ENCODE measurements around the gene TTN.
"Not testable (repeated sequence)": the region's sequence is repeated elsewhere in the genome, so short reads cannot be mapped to it uniquely, and the experiment has no call there.

The TTN gene

DNA sequence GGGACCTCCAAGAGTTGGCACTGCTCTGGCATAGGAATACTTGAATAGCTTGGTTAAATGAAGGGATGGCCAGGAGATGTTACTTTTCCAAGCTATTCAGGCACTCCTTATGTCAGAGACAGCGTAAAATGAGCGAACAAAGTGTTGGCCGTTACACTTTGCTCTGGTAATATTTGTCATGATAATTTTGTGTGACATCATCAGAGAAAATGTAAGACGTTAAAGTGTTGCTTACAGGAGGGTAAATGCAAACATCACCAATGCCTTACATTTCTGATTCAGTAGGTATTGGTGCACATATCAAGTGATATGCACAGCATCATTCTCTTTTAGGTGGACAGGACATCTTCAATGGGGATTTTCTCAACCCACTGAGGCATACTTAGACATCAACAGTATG lies 281.0 kb downstream of the TTN start:
- DNase-seq: no peak

DNA sequence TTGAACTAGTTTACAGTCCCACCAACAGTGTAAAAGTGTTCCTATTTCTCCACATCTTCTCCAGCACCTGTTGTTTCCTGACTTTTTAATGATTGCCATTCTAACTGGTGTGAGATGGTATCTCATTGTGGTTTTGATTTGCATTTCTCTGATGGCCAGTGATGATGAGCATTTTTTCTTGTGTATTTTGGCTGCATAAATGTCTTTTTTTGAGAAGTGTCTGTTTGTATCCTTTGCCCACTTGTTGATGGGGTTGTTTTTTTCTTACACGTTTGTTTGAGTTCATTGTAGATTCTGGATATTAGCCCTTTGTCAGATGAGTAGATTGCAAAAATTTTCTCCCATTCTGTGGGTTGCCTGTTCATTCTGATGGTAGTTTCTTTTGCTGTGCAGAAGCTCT lies 281.8 kb downstream of the TTN start:
- not testable (repeated sequence) for DNase-seq

DNA sequence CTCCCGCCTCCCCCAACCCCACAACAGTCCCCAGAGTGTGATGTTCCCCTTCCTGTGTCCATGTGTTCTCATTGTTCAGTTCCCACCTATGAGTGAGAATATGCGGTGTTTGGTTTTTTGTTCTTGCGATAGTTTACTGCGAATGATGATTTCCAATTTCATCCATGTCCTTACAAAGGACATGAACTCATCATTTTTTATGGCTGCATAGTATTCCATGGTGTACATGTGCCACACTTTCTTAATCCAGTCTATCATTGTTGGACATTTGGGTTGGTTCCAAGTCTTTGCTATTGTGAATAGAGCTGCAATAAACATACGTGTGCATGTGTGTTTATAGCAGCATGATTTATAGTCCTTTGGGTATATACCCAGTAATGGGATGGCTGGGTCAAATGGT lies 282.2 kb downstream of the TTN start:
- not testable (repeated sequence) for DNase-seq

DNA sequence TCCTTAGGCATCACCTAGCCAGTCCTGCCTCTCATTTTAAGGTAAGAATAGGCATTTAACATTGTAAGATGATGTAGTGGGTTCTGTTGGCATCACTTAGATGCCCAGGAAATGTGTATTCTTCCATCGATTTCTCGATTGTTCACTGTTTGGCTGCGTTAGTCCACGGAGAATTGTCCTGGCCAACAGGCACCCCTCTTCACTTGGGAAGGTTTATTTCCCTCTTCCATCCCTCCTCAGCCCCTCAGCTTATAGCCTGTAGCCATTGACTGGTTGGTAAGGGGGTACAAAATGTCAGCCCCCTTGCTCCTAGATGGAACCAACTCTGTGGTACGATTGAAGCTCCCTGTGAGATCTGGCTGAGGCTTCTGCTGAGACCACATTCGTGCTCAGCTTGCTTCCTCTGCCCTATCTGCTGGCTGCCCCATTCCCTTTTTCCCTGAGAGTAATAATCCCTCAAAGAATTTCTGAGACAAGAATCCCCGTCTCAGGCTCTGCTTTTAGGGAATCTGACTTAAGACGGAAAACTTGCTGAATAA lies 283.6 kb downstream of the TTN start:
- DNase-seq: no peak

DNA sequence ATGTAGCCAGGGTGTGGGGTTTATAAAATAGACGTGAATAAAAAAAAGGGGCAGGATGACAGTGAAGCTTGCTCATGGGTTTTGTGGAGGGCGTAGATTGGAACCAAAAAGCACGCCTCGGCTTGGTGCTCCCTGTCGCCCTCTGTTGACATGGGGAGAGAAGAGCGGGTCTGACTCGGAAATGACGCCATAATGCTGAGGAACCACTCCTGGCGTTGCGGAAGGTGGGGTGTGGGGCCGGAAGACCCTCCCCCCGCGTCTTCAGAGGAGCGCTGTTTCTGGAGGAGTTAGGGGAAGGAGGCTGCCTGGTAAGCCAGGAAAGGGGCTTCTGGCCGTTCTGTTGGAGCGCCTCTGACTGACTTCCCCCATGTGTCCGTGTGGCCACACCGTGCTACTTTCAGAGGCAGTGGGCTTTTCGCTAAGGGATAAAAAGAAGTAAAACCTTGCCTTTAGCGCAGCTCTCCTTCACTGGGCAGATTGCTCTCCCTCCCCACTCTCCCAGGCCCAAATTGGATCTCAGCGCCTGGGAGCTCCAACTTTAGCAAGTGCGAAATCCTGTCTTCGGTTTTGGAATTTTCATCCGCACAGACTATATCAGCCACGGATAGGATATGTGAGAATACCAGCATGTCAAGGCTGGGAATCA lies 284.1 kb downstream of the TTN start:
- peak; percentile 91 for DNase-seq

DNA sequence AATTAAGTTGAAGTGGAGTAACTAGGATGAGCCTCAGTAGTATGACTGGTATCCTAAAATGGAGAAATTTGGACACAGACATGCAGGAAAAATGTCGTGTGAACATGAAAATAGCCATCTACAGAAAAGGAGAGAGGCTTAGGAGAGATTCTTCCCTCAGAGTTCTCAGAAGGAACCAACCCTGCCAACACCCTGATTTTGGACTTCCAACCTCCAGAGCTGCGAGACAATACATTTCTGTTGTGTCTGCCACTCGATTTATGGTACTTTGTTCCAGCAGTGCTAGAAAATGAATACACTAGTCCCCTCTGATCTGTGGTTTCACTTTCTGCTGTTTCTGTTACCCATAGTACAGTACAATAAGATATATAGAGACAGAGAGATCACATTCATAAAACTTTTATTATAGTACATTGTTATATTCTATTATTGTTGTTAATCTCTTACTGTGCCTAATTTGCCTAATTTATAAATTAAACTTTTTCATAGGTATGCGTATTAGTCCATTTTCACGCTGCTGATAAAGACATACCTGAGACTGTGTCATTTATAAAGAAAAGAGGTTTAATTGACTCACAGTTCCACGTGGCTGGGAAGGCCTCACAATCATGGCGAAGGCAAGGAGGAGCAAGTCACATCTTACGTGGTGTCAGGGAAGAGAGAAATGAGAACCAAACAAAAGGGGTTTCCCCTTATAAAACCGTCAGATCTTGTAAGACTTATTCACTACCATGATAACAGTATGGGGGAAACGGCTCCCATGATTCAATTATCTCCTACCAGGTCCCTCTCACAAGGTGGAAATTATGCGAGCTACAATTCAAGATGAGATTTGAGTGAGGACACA lies 285.7 kb downstream of the TTN start:
- DNase-seq: no peak

DNA sequence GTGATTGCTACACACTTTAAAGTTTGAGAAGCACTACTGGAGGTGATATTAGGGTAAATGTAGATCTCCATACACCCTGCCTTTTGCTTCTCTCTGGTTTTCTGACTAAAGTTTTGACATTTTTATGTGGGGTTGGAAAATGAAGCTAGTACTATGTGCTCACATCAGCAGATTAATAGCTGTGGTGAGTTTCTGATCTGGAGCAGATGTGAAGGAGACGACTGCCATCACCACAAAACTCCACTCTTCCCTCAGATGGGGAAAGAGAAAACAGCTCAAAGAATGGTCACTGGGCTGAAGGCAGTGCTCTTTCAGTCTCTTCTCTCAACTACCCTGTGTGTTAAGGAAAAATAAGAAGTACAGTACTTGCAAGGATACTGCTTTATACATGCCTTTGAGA lies 289.7 kb downstream of the TTN start:
- no peak for DNase-seq

DNA sequence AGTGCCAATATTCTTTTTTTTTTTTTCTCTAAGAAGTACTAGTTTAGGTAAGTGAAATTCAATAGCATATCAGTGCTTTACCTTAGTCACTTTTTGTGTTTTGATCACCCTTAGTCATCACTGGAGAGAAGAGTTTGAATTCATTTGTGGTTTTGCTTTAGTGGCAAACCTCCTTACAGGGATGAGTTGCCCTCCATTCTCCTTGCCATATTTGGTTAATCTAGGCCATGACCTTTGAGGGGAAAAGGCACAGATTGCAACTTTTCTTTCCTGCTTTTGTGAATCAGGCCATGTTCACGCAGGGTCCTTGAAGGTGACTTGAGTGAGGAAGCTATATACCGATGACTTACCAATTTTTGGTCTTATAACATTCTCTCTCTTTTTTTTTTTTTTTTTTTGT lies 292.6 kb downstream of the TTN start:
- DNase-seq: no peak

DNA sequence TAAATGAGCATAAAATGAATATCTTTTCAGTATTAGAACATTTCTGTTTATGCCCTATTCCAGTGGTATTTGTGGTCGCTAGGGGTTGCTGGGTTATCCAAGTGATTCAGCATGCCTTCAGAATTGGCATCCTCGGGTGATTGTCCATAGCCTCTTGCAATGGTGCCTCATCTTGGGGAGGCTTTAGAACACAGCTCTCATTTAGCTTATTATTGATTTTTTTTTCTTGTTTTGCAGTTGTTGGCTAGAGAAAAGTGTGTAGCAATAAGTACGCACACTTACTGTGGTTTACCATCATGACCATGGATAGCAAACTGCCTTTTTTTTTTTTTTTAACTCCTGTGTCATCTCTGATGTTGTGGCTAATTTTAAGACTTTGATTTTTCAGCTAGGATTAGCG lies 293.3 kb downstream of the TTN start:
- no peak for DNase-seq

DNA sequence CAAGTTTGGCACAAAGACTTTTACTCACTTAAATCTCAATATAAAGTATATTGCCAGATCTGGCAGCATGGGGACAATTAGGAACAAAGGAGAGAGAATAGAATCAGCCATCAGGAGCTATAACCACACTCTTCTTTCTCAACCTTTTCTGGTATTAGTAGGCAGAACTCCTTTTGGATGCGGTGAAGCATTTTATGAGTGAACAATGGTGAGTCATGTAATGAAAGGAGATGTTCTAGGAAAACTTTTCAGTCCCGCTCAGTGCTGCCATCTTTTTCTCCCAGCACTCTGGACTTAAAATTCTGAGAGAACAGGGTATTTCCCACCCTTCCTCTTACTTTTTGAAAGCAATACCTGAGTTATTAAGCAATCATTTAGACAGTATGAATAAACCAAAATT lies 294.7 kb downstream of the TTN start:
- no peak for DNase-seq

DNA sequence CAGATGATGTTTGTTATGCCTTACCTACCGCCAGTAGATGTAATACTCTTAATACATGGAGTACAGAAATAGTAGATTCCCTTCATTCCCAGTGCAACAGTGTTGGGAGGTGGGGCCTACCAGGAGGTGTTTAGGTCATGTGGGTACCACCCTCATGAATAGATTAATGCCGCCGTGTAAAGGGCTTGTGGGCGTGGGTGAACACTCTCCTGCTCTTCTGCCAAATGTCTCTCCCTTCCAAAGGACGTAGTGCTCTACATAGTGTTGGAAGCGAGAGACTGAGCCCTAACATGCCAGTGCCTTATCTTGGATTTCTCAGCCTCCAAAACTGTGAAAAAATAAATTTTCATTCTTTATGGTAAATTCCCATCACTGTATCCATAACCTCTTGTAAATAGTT lies 296.8 kb downstream of the TTN start:
- no peak for DNase-seq

DNA sequence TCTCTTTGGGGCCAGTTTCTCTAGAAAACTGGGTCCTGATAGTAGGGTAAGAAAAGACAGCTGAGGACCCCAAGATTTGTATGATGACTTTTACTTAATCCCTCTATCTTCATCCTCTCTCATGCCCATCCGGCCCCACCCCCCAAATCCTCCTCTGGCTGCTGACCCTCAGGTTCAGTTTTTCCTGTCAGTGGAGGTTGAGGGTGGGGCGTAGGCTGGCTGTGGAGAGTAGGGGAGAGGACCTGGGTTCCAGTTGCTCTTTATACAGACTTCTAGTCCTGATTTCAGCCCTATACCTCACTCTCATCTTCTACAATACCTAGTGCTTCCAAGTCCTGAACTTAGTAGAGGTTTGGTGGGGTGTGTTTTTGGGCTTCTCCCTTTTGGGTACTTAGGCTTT lies 298.6 kb downstream of the TTN start:
- no peak for DNase-seq

DNA sequence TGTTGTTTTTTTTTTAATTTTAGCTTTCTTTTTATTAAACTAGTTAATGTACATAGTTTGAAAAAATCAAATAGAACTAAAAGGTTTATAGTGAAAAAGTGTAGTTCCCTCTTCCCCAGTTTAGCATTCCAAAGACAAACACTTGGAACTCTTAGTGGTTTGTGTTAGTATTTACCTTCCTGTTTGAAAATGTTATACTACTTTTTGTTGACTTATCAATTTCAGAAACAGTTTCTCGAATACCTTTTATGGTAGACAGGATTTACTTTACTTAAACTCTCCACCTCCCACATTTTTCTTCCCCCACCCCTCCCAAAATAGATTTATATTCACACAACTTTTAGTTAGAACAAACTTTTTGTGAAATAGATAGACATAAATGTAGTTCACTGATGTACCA lies 300.3 kb downstream of the TTN start:
- no peak for DNase-seq

DNA sequence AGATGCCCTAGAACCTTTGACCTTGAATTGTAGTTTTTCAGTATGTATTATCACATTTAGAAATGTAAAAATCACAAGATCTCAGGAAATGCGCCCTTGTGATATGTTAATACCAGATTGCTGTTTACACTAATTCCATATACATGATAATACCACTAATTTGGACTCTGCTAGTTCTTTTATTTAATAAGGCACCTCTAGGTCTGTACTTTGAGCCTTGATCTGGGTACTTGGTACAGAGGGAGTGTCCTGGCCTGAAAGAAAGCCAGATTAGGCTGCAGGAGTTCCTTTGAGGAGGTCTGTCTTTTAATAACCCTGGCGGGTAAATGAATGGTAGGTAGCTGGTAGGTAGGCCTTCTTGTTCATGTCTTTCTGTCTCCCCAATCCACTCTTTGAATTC lies 300.7 kb downstream of the TTN start:
- no peak for DNase-seq

DNA sequence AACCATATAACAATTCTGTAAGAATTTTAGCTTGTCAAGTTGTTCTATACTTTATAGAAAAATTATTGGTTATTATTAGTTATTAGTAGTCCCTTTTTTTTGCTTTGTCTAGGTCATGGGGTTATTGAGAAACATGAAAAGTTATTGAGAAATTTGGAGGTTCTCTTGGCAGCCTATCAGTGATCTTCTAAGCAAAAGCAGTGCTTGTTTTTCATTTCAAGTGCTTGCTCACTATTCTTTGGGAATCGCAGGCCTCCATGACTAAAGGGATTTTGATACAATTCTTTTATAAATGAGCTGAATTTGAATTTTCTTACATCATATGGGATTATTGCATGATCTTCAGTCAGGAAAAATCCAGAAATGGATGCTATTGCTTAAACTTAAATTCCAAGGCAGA lies 301.1 kb downstream of the TTN start:
- no peak for DNase-seq

DNA sequence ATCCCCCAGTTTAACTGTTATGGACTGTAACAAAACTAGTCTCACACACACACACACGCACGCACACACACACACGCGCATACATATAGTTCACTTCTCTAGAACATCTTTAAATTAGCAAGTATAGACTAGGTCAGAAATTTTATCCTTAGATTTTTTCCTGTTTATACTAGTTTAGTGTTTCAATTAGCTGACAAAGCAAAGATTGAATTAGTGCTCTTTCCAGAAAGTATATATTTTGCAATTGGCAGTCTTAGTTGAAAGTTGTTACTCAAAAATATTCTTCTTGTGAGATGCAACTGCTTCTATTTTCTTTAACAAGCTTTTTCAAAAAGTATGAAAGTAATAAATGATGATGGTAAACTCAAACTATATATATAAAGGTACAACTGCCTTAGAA lies 304.5 kb downstream of the TTN start:
- no peak for DNase-seq

DNA sequence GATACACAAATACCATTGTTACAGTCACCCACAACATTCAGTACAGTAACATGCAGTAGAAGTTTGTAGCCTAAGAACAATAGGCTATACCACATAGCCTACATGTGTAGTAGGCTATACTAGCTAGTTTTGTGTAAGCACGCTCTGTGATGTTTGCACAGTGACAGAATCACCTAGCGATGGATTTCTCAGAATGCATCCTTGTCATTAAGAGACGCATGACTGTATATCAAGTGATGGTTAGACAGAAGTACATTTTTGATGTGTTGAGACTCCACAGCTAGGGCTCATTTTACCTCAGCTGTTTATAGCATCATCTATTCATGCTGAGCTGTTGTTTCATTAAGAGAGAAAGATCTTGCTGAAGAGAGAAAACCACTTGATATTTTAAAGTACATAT lies 307.6 kb downstream of the TTN start:
- no peak for DNase-seq

DNA sequence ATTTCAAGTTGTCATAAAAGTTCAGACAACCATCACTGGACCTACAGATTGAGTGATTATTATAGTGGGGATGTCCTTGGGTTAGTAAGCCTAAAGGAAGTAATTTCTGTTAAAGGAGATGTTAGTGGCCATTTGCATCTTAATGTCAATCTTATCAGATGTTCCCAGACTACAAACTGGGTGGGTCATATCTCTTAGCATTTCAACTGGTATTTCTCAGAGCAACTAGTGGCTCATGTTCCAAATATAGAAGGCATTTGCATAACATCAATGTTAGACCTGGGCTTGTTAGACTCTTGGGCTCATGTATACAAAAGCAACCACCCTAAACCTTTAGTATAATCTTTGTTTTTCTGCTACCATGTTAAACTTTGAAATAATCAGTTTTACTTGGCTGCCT lies 309.1 kb downstream of the TTN start:
- no peak for DNase-seq

DNA sequence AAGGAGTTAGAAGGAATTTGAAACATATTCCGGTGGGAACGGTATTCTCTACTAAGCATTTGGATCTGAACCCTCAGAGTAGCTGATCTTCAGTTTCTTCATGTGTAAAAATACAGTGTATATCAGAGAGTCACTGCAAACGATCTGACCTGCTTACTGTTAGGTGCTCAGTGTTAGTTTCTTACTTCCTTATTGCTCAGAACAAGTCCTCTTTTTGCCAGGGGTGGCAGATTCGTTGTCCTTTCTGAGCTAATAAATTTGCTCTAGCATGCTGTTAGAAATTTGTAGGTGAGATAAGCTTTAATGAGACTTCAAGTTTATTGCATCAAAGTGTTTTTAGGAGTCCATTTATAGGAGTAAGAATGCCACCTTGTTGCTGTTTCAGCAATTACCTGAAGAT lies 311.2 kb downstream of the TTN start:
- DNase-seq: no peak

DNA sequence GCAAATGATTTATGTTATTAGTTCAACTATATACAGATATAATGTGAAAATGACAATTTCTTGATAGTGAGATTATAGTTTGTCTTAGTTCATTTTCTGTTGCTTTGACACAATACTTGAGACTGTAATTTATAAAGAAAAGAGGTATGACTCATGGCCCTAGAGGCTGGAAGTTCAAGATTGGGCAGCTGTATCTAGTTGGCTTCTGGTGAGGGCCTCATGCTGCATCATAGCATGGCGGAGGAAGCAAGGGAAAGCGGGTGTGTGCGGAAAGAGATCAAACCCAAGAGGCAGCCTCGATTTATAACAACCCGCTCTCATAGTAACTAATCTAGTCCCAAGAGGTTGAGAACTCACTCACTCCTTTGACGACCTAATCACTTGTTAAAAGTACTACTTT lies 315.6 kb downstream of the TTN start:
- no peak for DNase-seq

DNA sequence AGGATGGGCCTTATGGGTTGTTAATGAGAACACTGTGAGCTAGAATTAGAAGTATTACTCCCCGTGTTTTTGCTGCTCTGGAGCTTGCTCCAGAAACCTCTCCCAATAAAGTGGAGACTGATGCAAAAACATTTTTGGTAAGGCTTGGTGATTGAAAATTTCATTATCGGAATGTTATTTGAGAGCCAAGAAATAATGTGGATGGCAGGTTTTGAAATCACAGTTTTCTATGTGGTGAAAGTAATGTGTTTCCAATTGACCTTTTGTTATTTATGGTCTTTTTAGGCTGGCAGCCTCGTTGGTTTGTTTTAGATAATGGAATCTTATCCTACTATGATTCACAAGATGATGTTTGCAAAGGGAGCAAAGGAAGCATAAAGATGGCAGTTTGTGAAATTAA lies 321.9 kb downstream of the TTN start:
- no peak for DNase-seq

DNA sequence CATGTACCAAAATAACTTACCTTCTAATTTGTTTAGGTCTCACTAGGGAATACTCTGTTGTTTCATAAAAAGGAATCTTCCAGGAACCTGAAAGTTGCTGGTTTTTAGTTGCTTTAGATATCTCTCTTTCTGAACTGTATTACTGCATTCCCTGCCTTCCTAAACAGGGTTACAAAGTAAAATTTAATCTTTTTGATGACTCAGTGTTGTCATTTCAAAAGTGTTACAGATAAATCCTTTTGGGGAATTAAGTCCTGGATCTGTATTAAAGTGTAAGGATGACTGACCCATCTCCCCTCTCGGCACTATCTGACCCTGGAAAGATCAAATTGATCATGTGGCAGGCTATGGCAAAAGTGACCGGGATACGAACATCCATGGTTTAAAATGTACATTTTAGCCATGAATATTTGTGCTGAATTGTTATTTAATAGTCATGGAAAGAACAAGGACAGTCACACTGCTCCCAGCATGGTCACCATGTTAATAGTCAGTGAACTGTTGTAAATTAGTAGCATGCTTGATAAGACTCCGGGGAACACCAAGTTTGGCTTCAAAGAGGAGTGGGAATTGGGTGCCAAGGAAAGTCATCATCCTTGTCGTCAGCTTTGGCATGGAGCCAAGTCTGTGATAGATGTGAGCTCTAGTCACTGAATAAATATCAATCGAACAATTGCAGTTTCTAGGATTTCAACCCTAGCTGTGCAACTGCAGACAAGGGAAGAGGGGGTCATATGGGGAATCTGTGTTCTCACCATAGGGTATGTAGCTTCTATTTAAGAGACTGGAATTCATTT lies 322.8 kb downstream of the TTN start:
- no peak for DNase-seq

DNA sequence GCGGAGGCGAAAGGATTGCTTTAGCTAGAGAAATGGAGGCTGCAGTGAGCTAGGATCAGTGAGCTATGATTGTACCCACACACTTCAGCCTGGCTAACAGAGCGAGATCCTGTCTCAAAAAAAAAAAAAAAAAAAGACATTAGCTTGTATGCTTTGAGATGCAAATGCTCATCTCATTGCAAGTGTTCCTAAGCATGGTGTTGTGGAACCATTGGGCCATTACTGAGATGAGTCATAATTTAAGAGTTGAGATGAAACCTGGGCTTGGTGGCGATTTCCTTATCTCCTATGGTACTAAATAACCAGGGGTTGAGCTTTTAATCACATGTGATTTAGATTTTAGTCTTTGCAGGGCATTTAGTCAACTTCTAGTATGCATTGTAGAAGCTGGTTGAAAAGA lies 324.8 kb downstream of the TTN start:
- DNase-seq: no peak
